ENCODE data around the gene GNAI1.

The GNAI1 gene

GRCh38 chr7:80213814-80214213, 79.2 kb downstream of the GNAI1 start:
- DNase-seq (ENCODE audit: low spot score) = no peak

DNA sequence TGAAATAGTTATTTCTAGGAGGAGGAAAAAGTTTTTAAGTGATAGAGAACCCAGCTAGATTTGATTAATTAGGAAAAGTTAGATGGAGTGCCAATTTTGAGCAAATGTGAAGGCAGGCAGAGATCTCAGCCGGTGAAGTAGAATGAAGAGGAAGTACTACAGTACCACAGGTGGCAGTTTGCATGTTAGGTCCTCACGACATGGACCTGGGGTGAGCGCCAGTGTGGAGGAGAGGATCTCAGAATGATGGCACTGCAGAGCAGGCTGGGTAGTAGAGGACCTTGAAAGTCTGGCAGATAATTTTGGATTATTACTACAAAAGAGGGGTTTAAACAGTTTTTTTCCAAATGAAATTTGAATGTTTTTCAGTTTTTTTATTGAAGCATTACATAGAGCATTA, 81.1 kb downstream of the GNAI1 start:
- no peak for DNase-seq (ENCODE audit: low spot score)

GRCh38 chr7:80216996-80217842, 82.6 kb downstream of the GNAI1 start:
- no peak for DNase-seq (ENCODE audit: low spot score)

- DNase-seq (ENCODE audit: low spot score) = peak; percentile 74
These were observed 84.1 kb downstream of the GNAI1 start for GRCh38 chr7:80218723-80219122.

GRCh38 chr7:80220022-80220634, 85.5 kb downstream of the GNAI1 start:
- DNase-seq (ENCODE audit: low spot score) = no peak

- no peak for DNase-seq (ENCODE audit: low spot score)
These were observed 89.8 kb downstream of the GNAI1 start for GRCh38 chr7:80224415-80224814.

DNA sequence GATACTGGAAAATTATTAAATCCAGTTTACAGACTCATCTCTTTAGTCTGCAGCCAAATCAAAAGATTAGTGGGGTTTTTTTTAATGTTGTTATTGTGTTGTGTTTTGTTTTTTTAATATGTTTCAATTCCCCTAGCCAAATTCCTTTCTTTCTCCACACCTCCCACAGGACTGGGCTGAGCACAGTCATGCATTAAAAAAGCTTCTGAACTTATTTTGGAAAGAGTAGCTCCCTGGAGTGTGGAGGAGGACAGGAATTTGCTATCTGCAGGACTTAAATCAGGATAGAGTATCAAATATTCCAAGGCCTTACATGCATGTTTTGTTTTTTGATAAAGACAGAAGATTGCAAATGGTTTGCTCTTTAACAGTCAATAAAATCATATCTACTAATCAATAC, 90.7 kb downstream of the GNAI1 start:
- DNase-seq (ENCODE audit: low spot score) = no peak

GRCh38 chr7:80226629-80227028, 92.0 kb downstream of the GNAI1 start:
- no peak for DNase-seq (ENCODE audit: low spot score)

DNA sequence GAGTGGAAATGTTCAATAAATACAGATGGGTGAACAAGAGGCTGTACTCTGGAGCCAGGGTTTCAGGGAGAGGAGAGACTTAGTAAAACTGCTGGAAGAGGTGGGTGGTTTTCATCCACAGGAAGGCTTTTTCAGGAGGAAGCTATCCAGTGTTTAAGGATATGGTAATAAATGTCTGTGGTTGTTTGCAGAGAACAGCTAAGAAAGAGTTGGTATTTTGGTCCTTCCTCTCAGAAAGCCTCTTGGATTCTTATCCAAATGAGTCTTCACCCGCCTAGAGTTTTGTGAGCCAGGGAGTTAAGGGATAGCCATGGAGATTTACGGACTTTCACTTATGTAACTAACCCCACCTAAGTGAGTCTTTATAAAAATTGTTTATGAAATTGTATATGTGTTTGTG, 95.7 kb downstream of the GNAI1 start:
- DNase-seq (ENCODE audit: low spot score) = no peak

GRCh38 chr7:80231707-80232106, 97.1 kb downstream of the GNAI1 start:
- DNase-seq (ENCODE audit: low spot score) = peak; percentile 53

DNA sequence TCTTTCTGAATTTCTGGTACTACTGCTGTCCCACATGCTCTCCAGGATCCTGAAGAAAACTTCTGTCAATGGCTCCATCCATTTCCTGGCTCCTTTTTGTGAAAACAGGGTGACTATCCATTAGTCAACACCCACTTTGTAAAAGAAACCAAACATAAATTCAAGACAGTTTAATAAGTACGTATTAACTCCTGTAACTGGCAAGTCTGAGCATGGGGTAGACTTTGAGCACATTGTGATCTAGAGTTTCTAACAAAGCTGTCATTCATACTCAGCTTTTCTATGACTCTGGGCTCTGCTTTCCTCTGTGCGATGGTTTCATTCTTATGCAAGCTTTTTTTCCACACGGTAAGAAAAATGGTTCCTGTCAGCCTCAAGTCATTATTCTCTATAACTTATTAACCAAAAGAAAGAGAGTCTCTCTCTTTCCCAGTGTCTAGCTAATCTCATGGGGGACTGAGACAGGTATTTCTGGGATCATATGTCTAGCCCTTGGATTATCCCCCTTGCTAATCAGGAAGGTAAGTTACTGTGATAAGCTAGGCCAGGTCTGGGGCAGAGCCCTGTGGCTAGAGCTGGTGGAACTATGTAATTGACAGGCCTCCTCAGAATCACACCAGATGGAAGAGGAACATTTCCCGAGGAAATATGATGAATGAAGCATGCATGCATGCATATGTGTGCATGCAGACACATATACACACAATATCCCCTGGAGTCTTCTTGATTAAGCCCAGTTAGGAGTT, 98.5 kb downstream of the GNAI1 start:
- no peak for DNase-seq (ENCODE audit: low spot score)

DNA sequence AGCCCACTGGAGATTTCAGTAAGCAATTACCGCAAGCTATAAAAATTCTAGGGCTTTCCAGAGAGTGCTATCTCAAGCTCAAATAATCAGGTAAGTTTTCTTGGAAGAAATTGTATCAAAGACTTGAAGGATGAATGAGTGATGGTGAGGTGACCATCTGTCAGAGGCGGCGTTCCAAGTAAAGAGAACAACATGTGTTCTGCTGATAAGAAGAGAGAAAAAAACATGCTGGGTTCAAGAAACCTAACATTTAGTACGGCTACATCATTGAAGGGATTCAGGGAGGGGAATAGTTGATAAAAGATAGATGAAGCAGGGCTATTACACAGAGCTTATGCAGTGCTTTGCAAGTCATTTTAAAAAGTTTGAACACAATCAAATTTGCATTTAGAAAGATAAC, 100.7 kb downstream of the GNAI1 start:
- no peak for DNase-seq (ENCODE audit: low spot score)

- DNase-seq (ENCODE audit: low spot score) = no peak
These were observed 102.0 kb downstream of the GNAI1 start for GRCh38 chr7:80236681-80237080.

- DNase-seq (ENCODE audit: low spot score) = peak; percentile 30
These were observed 105.8 kb downstream of the GNAI1 start for GRCh38 chr7:80240265-80241025.

GRCh38 chr7:80241671-80242070, 107.0 kb downstream of the GNAI1 start:
- DNase-seq (ENCODE audit: low spot score) = no peak

- no peak for DNase-seq (ENCODE audit: low spot score)
These were observed 108.8 kb downstream of the GNAI1 start for GRCh38 chr7:80243425-80243824.

DNA sequence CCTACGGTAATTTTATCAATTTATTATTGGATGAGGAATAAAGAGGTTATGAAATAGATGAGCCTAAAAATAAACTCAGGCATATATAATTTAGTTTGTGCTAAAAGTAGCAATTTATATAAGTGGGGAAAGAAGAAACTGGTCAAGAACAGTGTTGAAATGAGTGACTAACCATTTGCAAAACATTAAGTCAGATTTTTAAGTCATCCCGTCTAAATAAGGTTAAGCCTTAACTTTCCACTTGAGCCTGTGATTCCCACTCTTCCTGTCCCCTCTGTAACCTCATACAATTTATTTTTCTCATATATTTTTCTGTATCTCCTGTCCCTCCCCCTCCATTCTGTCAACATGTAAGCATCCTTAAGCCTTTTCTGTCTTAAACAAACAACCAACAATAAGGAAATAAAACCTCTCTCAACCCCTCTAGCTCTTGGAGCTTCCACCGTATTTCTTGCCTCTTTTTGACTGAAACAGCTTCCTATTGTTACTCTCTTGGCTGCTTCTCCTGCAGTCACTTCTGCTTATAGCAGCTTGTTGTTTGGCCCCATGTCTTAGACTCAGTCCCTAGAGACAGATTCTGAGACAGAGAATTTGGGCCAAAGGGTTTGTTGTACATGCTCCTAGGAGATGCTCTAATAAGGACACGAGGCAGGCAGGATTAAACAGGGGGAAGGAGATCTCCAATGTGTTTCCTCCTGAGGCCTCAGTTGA, 109.7 kb downstream of the GNAI1 start:
- DNase-seq (ENCODE audit: low spot score) = no peak

DNA sequence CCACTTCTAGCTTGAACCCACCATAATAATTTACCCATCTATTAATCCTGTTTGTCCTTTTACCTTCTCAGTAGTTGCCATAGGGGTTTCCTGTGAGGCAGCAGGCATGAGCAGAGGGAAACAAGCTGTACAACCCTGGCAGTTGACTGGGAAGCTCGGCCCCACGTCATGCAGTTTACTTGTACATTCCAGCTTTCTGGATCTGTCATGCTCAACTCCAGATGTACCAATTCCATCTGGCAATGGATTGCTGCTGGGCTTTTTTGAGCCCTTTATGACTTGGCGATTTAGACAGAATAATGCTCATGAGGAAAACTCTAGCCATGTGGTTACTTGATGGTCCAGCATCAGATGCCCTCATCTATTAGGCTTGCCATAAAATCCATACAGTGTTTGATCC, 112.5 kb downstream of the GNAI1 start:
- no peak for DNase-seq (ENCODE audit: low spot score)

GRCh38 chr7:80247891-80248290, 113.3 kb downstream of the GNAI1 start:
- no peak for DNase-seq (ENCODE audit: low spot score)

DNA sequence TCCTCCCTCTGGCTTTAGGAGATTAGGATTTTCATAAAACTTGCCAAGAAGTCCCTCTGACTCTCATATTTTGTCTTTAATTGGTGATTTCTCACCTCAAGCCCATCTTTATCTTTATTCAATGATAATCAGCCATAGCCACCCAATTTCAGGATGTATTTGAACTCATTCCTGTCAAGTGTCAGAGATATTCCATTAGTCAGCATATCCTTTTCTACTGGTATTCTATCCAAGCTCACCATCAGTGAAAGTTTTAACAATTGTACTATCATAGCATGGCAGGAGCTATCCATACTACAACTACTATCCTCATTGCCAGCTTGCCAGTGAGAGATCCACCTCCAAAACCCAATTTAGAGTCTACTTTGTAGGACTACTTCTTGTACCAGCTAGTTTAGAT, 114.6 kb downstream of the GNAI1 start:
- DNase-seq (ENCODE audit: low spot score) = no peak

- no peak for DNase-seq (ENCODE audit: low spot score)
These were observed 115.1 kb downstream of the GNAI1 start for GRCh38 chr7:80249619-80250295.

All from kidney capillary endothelial cell (primary cell).